ENCODE results near the gene CTSD. TPM values are rescaled to one million over a fixed set of nuclear protein-coding genes. Genes with fewer than 3 reads are reported as not detected.

CTSD gene
- total RNA-seq, 1 experiment from 2014 or later: 127 TPM

DNA sequence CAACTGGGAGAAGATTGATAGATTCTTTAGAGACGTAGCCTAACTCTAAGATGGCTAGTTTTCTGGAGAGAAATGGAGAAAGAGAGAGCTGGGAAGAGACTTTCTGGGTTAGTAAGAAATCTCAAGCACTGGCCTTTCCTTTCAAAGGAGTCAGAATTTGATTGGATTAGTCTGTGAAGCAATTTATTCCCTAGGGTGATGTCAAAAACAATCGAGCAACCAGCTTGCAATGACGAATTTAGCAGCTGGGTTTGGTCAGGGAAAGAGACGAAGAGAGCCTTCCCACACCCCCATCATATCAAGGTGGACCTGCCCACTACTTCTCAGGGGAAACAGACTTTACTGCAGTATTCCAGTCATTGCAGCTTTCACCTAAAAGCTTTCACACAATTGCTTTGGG lies 56.0 kb downstream of the CTSD start:
- H3K9me2 ChIP-seq (ENCODE audit: insufficient read depth): no peaks in the 10 kb centered on the region
- RAD21 ChIA-PET (ENCODE audit: low non-redundant PET in 1 of 2, low total read pairs in 2 of 2, uncharacterized antibody in 2 of 2, unreplicated experiment in 2 of 2): no interaction called here
- H4K20me1 ChIP-seq (ENCODE audit: insufficient read depth): no peaks in the 10 kb centered on the region
- intact Hi-C loops (cut with micrococcal nuclease): loop anchor here (5.0 kb wide), 1 partner anchor 445 kb away; no protein-coding TSS in a partner anchor
- BruUV-seq (replicated peaks): no TSS peak
- H3K9me3 ChIP-seq (ENCODE audit: control insufficient read depth in 1 of 2, insufficient read depth in 1 of 2, low read depth in 1 of 2, low read length in 2 of 2): no peaks in the 10 kb centered on the region
- no peak overlapping the region for H3K4me3 ChIP-seq (replicated peaks in 1 of 2; ENCODE audit: low read depth in 1 of 2, low read length in 2 of 2)
- DNase-seq (ENCODE audit: low read depth, low spot score) (no peak), ATAC-seq (no peak)
- H2AFZ ChIP-seq (ENCODE audit: low read depth, low read length, poor library complexity, severe bottlenecking): no peak overlapping the region
- H3K79me2 ChIP-seq (ENCODE audit: insufficient read depth, low read length): no peaks in the 10 kb centered on the region
- H3K27ac ChIP-seq (ENCODE audit: low read depth, low read length): no peak overlapping the region
- POLR2A ChIA-PET: no interaction called here
- no peaks in the 10 kb centered on the region for H3K4me1 ChIP-seq (ENCODE audit: control insufficient read depth in 1 of 2, insufficient read depth in 2 of 2, low read length in 2 of 2)
- CTCF ChIA-PET: interaction anchor here (0.8 to 1.9 kb wide), 2 partner anchors 14 to 126 kb away, joined by 3 to 24 read pairs; partner anchors contain the start of gene SYT8
- no peak overlapping the region for H3K4me2 ChIP-seq (ENCODE audit: low read length)
- H3K36me3 ChIP-seq (ENCODE audit: control insufficient read depth in 1 of 2, insufficient read depth in 2 of 2, low read length in 2 of 2): no peaks in the 10 kb centered on the region
- no peak overlapping the region for H3K9ac ChIP-seq (ENCODE audit: low read length)
- TF ChIP-seq FOSL1 (IDR thresholded peaks at IDR 0.05; ENCODE audit: low read depth) (no peak), EZH2phosphoT487 (IDR thresholded peaks at IDR 0.05; ENCODE audit: borderline replicate concordance) (no peak), POLR2AphosphoS5 (IDR thresholded peaks at IDR 0.05; ENCODE audit: low read depth, low read length) (no peak), SP1 (IDR thresholded peaks at IDR 0.05; ENCODE audit: low read depth) (no peak), CBX3 (IDR thresholded peaks at IDR 0.05; ENCODE audit: low read depth) (no peak), ZFX (IDR thresholded peaks at IDR 0.05) (no peak), YY1 (IDR thresholded peaks at IDR 0.05; ENCODE audit: extremely low read depth, insufficient replicate concordance, low read depth, low read length) (no peak), JUND (IDR thresholded peaks at IDR 0.05) (no peak), TCF7L2 (IDR thresholded peaks at IDR 0.05; ENCODE audit: borderline replicate concordance, extremely low read depth, insufficient read depth, insufficient read length) (no peak), RAD21 (IDR thresholded peaks at IDR 0.05; ENCODE audit: low read depth) (no peak), ELF1 (IDR thresholded peaks at IDR 0.05; ENCODE audit: borderline replicate concordance, low read depth) (no peak), EZH2 (IDR thresholded peaks at IDR 0.05) (no peak), SRF (IDR thresholded peaks at IDR 0.05; ENCODE audit: low read depth) (no peak), ZNF274 (IDR thresholded peaks at IDR 0.05; ENCODE audit: low read depth, low read length) (no peak)
- TF ChIP-seq, protein P1, sequence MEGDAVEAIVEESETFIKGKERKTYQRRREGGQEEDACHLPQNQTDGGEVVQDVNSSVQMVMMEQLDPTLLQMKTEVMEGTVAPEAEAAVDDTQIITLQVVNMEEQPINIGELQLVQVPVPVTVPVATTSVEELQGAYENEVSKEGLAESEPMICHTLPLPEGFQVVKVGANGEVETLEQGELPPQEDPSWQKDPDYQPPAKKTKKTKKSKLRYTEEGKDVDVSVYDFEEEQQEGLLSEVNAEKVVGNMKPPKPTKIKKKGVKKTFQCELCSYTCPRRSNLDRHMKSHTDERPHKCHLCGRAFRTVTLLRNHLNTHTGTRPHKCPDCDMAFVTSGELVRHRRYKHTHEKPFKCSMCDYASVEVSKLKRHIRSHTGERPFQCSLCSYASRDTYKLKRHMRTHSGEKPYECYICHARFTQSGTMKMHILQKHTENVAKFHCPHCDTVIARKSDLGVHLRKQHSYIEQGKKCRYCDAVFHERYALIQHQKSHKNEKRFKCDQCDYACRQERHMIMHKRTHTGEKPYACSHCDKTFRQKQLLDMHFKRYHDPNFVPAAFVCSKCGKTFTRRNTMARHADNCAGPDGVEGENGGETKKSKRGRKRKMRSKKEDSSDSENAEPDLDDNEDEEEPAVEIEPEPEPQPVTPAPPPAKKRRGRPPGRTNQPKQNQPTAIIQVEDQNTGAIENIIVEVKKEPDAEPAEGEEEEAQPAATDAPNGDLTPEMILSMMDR (IDR thresholded peaks at IDR 0.05 in 2 of 3, conservative IDR thresholded peaks at IDR 0.05 in 1 of 3; ENCODE audit: borderline replicate concordance in 1 of 3, insufficient read depth in 1 of 3, low read depth in 2 of 3, low read length in 2 of 3): no peak
- TF ChIP-seq, protein P2, sequence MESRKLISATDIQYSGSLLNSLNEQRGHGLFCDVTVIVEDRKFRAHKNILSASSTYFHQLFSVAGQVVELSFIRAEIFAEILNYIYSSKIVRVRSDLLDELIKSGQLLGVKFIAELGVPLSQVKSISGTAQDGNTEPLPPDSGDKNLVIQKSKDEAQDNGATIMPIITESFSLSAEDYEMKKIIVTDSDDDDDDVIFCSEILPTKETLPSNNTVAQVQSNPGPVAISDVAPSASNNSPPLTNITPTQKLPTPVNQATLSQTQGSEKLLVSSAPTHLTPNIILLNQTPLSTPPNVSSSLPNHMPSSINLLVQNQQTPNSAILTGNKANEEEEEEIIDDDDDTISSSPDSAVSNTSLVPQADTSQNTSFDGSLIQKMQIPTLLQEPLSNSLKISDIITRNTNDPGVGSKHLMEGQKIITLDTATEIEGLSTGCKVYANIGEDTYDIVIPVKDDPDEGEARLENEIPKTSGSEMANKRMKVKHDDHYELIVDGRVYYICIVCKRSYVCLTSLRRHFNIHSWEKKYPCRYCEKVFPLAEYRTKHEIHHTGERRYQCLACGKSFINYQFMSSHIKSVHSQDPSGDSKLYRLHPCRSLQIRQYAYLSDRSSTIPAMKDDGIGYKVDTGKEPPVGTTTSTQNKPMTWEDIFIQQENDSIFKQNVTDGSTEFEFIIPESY (IDR thresholded peaks at IDR 0.05; ENCODE audit: extremely low read depth, insufficient replicate concordance, low read length): no peak
- TF ChIP-seq, protein P3, sequence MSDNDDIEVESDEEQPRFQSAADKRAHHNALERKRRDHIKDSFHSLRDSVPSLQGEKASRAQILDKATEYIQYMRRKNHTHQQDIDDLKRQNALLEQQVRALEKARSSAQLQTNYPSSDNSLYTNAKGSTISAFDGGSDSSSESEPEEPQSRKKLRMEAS (IDR thresholded peaks at IDR 0.05): no peak
- TF ChIP-seq, protein P4, sequence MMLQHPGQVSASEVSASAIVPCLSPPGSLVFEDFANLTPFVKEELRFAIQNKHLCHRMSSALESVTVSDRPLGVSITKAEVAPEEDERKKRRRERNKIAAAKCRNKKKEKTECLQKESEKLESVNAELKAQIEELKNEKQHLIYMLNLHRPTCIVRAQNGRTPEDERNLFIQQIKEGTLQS (IDR thresholded peaks at IDR 0.05): no peak
- H3K27me3 ChIP-seq (ENCODE audit: insufficient read depth, low read length): no peaks in the 10 kb centered on the region

Data from HCT116 (cell line).